GM19193 (cell line): ENCODE data around the gene DGCR6L.

ENCODE experiments used
- POLR2A ChIP-seq: IDR thresholded peaks from 4 replicates; pipeline ENCODE4 v1.6.1; 2011; ENCODE audit not compliant: insufficient read depth, insufficient read length; ENCODE audit errors: extremely low read depth

Gene DGCR6L

GRCh38 chr22:20319745-20320658, at the start of gene DGCR6L:
DGCR6L (minus strand) TSS chr22:20320060; CDS start chr22:20319988, 72 bp downstream.
- TF ChIP-seq POLR2A: peak; percentile 67

GRCh38 chr22:20354238-20354975, 34.5 kb upstream of the DGCR6L start:
- TF ChIP-seq POLR2A: no peak

- TF ChIP-seq POLR2A: no peak
These were observed 4.3 kb upstream of the DGCR6L start for GRCh38 chr22:20324139-20324516.

- TF ChIP-seq POLR2A: no peak
These were observed 667 bp downstream of the DGCR6L start for GRCh38 chr22:20319041-20319744.

- TF ChIP-seq POLR2A: no peak
These were observed 2.9 kb downstream of the DGCR6L start for GRCh38 chr22:20316844-20317401.

GRCh38 chr22:20316217-20316843, 3.5 kb downstream of the DGCR6L start:
- TF ChIP-seq POLR2A: no peak

- no peak for TF ChIP-seq POLR2A
These were observed 4.3 kb downstream of the DGCR6L start for GRCh38 chr22:20315337-20316216.

GRCh38 chr22:20312396-20313191, 7.3 kb downstream of the DGCR6L start:
- no peak for TF ChIP-seq POLR2A

- no peak for TF ChIP-seq POLR2A
These were observed 13.8 kb downstream of the DGCR6L start for GRCh38 chr22:20305894-20306645.

- no peak for TF ChIP-seq POLR2A
These were observed 15.2 kb downstream of the DGCR6L start for GRCh38 chr22:20304646-20305045.

GRCh38 chr22:20302438-20303228, 17.2 kb downstream of the DGCR6L start:
- TF ChIP-seq POLR2A: no peak
